CD4-positive, alpha-beta memory T cell (primary cell): ENCODE measurements around the gene PFDN6. TPM values are rescaled to one million over a fixed set of nuclear protein-coding genes. Genes with fewer than 3 reads are reported as not detected.

Experiments
- CTCF ChIA-PET: fragments of 350-600 bp; sonication (Branson Sonifier 250); formaldehyde crosslinking; loops from one replicate; lab custom pipeline; 2021; ENCODE audit warnings: inconsistent platforms; ENCODE audit not compliant: partially characterized antibody; lab: Charles Lee
- POLR2A ChIA-PET: fragments of 350-600 bp; sonication (Branson Sonifier 250); formaldehyde crosslinking; loops from one replicate; lab custom pipeline; 2021; ENCODE audit not compliant: partially characterized antibody; lab: Charles Lee
- DNase-seq, 5 donors: peaks; one replicate each; pipeline versions ENCODE4 v3.0.0 to v3.0.0-alpha.2; 2020 to 2022; ENCODE audit warnings: mixed read lengths in 1 of 5
- H3K27ac ChIP-seq: one replicate; pipeline ENCODE4 v1.7.0; 2013; ENCODE audit warnings: low read depth, low read length
- H3K27me3 ChIP-seq: 2 replicates; pipeline ENCODE4 v1.7.0; 2013; ENCODE audit warnings: mild to moderate bottlenecking, low read length, moderate library complexity; ENCODE audit not compliant: insufficient read depth
- H3K36me3 ChIP-seq: 2 replicates; pipeline ENCODE4 v1.7.0; 2013; ENCODE audit warnings: mild to moderate bottlenecking, low read length, moderate library complexity; ENCODE audit not compliant: insufficient read depth
- H3K4me1 ChIP-seq: 2 replicates; pipeline ENCODE4 v1.7.0; 2013; ENCODE audit warnings: mild to moderate bottlenecking, low read length, moderate library complexity; ENCODE audit not compliant: insufficient read depth
- H3K4me3 ChIP-seq, 2 donors: one replicate each; pipeline ENCODE4 v1.7.0; 2013; ENCODE audit warnings: low read length in 2 of 2, mild to moderate bottlenecking in 1 of 2
- H3K9me3 ChIP-seq, 2 donors: one replicate each; pipeline ENCODE4 v1.7.0; 2013; ENCODE audit warnings: low read length in 2 of 2, control low read depth in 1 of 2; ENCODE audit not compliant: control insufficient read depth in 1 of 2
- H3K27ac Mint-ChIP-seq, 7 donors: one replicate each; pipeline ENCODE4 v1.8.0; 2020 to 2021; ENCODE audit warnings: mixed read lengths in 7 of 7, mild to moderate bottlenecking in 6 of 7, inconsistent platforms in 3 of 7, moderate library complexity in 3 of 7
- H3K27me3 Mint-ChIP-seq, 2 donors: one replicate each; pipeline ENCODE4 v1.8.0; 2020 to 2021; ENCODE audit warnings: mixed read lengths in 2 of 2
- H3K36me3 Mint-ChIP-seq, 2 donors: one replicate each; pipeline ENCODE4 v1.8.0; 2020 to 2021; ENCODE audit warnings: mixed read lengths in 2 of 2, inconsistent platforms in 1 of 2, mild to moderate bottlenecking in 1 of 2
- H3K4me1 Mint-ChIP-seq, 4 donors: one replicate each; pipeline ENCODE4 v1.8.0; 2020 to 2021; ENCODE audit warnings: mixed read lengths in 4 of 4, mild to moderate bottlenecking in 1 of 4
- H3K4me3 Mint-ChIP-seq, 8 donors: one replicate each; pipeline ENCODE4 v1.8.0; 2020 to 2021; ENCODE audit warnings: mixed read lengths in 8 of 8, mild to moderate bottlenecking in 7 of 8, moderate library complexity in 6 of 8, inconsistent platforms in 3 of 8
- H3K9me3 Mint-ChIP-seq, 8 donors: one replicate each; pipeline ENCODE4 v1.8.0; 2020 to 2021; ENCODE audit warnings: mixed read lengths in 8 of 8, mild to moderate bottlenecking in 5 of 8, inconsistent platforms in 3 of 8, moderate library complexity in 1 of 8
- intact Hi-C: fragments of 100-400 bp; cut with micrococcal nuclease; formaldehyde crosslinking; loops from one replicate; pipeline ENCODE4 v1.15.1; 2023
- polyA plus RNA-seq, 2 donors: library from polyadenylated mRNA; unstranded; fragments of 300-500 nt; fragmentation: Illumina TruSeq; gene quantifications; one replicate each; pipeline ENCODE4 v1.2.3, GENCODE V29; 2021
- total RNA-seq, 2 experiments: library from RNA; stranded (reverse); gene quantifications; one replicate each; pipeline ENCODE4 v1.2.3, GENCODE V29; 2021

PFDN6 gene
- 10 to 100 TPM; 43.6 to 45.5 TPM for total RNA-seq
- 10 to 100 TPM; 33.1 to 36.7 TPM for polyA plus RNA-seq

DNA sequence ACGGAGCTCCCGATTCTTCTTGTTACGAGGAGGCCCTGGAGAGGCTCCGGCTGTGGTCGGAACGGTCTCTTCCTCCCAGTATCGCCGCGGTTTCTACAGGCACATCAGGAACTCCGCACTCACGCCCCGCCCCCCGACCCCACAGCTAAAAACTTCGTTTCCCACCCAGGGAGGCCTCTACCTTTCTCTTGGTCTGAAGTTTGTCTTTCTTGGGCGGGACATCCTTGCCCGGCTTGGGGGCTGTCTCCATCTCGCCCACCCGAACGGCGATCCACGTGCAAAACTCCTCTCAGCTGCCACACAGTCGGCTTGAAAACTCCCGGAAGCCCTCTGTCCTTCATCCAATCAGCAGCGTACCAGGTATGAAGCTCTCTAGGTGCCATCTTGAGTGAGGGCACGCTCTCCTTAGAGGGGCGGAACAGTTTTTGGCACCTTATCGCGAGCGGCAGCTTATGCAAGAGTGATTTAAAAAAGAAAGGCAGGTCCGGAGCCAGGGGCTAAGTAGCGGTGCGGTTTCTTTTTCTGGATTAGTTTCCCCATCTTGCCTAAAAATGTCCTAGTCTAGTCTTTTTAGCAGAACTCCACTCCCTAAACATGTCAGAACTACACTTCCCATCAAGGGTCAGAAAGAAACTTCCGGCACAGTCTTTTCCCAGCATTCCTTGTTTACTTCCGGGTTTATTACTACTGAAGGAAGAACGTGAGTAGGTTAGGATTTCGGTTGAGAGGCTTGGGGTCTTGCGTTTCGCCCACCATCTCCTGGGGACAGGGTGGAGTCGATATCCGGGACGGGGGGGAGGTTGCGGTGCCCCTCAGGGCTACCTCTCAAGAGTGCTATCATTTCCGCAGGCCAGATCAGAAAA is at the start of gene PFDN6, which contains the start of gene WDR46:
Gene PFDN6, plus strand, starts transcription at position 681 of the 863 bp plus-strand sequence. CDS start 256 bp downstream, outside the sequence.
Gene WDR46, minus strand, starts transcription at position 319 of the 863 bp plus-strand sequence. Its CDS starts 69 bp downstream, at position 250.
- no peaks in the 10 kb centered on the region for H3K27me3 Mint-ChIP-seq
- peak within 1 kb of the TSS; percentile 71 for H3K27ac ChIP-seq
- H3K9me3 ChIP-seq: no peaks in the 10 kb centered on the region
- peak within 1 kb of the TSS; percentile 96 to 100 (median 98) for H3K4me3 Mint-ChIP-seq
- H3K36me3 Mint-ChIP-seq: peaks cover 20 to 49% of the 10 kb centered on the region in 2 donors
- peaks cover 45% of the 10 kb centered on the region for H3K36me3 ChIP-seq
- DNase-seq: peak; percentile 87 to 92 (median 89)
- ChIA-PET CTCF (interaction anchor here (0.9 to 3.0 kb wide), 12 partner anchors 8 to 129 kb away, joined by 3 to 17 read pairs (median 6); partner anchors contain the start of genes B3GALT4, CUTA, RGL2 and RPS18), POLR2A (interaction anchor here (0.6 to 8.8 kb wide), 22 partner anchors 11 to 444 kb away, joined by 3 to 220 read pairs (median 8); partner anchors contain the start of genes B3GALT4, CUTA, PHF1 and RGL2)
- H3K27ac Mint-ChIP-seq: peak within 1 kb of the TSS; percentile 79 to 98 (median 95)
- H3K27me3 ChIP-seq: no peaks in the 10 kb centered on the region
- peaks cover 30% of the 10 kb centered on the region for H3K4me1 ChIP-seq
- peak within 1 kb of the TSS; percentile 73 to 84 for H3K4me3 ChIP-seq
- H3K9me3 Mint-ChIP-seq: no peaks in the 10 kb centered on the region
- intact Hi-C loops: loop anchor here (1.0 kb wide), 7 partner anchors 10 to 102 kb away; partner anchors contain the start of genes B3GALT4, KIFC1 and VPS52
- peaks cover 24 to 48% (median 36%) of the 10 kb centered on the region in 4 donors for H3K4me1 Mint-ChIP-seq

- Histone ChIP-seq H3K4me1 (peaks cover 4% of the 10 kb centered on the region), H3K4me3 (no peak overlapping the region), H3K36me3 (no peaks in the 10 kb centered on the region), H3K27ac (no peak overlapping the region), H3K27me3 (no peaks in the 10 kb centered on the region), H3K9me3 (no peaks in the 10 kb centered on the region)
- Mint-ChIP-seq H3K27me3 (peaks cover 5 to 12% of the 10 kb centered on the region in 2 donors), H3K9me3 (no peaks in the 10 kb centered on the region), H3K27ac (peak overlapping the region in 2 of 7 donors; percentile 8 to 19), H3K4me3 (peak overlapping the region in 2 of 8 donors; percentile 4 to 40), H3K4me1 (peaks cover 3 to 7% (median 5%) of the 10 kb centered on the region in 4 donors), H3K36me3 (no peaks in the 10 kb centered on the region)
- intact Hi-C loops: no loop called here
- no peak for DNase-seq
- POLR2A ChIA-PET: interaction anchor here (0.9 to 1.9 kb wide), 2 partner anchors 33 to 36 kb away, joined by 4 to 8 read pairs; partner anchors contain the start of genes B3GALT4 and RING1
- CTCF ChIA-PET: no interaction called here
Observed at GRCh38 chr6:33241968-33242367, 47.4 kb upstream of the PFDN6 start.

GRCh38 chr6:33243476-33243875 is 45.9 kb upstream of the PFDN6 start:
- H3K9me3 ChIP-seq: no peaks in the 10 kb centered on the region
- intact Hi-C loops: no loop called here
- H3K27ac Mint-ChIP-seq: no peak overlapping the region
- H3K36me3 ChIP-seq: no peaks in the 10 kb centered on the region
- H3K27me3 ChIP-seq: no peaks in the 10 kb centered on the region
- POLR2A ChIA-PET: no interaction called here
- no peaks in the 10 kb centered on the region for H3K9me3 Mint-ChIP-seq
- H3K27me3 Mint-ChIP-seq: peaks cover 5 to 12% of the 10 kb centered on the region in 2 donors
- H3K4me3 Mint-ChIP-seq: no peak overlapping the region
- H3K36me3 Mint-ChIP-seq: no peaks in the 10 kb centered on the region
- H3K4me1 ChIP-seq: peaks cover 10% of the 10 kb centered on the region
- CTCF ChIA-PET: interaction anchor here (0.7 to 1.3 kb wide), 4 partner anchors 28 to 1394 kb away, joined by 3 read pairs; partner anchors contain the start of genes RPS18 and VPS52
- peaks cover 6 to 15% (median 11%) of the 10 kb centered on the region in 4 donors for H3K4me1 Mint-ChIP-seq
- DNase-seq: no peak
- no peak overlapping the region for H3K4me3 ChIP-seq
- H3K27ac ChIP-seq: no peak overlapping the region

- Histone ChIP-seq H3K27me3 (no peaks in the 10 kb centered on the region), H3K36me3 (no peaks in the 10 kb centered on the region), H3K27ac (peak overlapping the region; percentile 93), H3K9me3 (no peaks in the 10 kb centered on the region), H3K4me1 (peaks cover 26% of the 10 kb centered on the region), H3K4me3 (peak overlapping the region; percentile 49 to 65)
- Mint-ChIP-seq H3K27ac (peak overlapping the region; percentile 90 to 98 (median 97)), H3K9me3 (no peaks in the 10 kb centered on the region), H3K36me3 (peaks cover 15 to 22% of the 10 kb centered on the region in 2 donors), H3K27me3 (peaks cover 3 to 4% of the 10 kb centered on the region in 2 donors), H3K4me1 (peaks cover 19 to 46% (median 30%) of the 10 kb centered on the region in 4 donors), H3K4me3 (peak overlapping the region; percentile 84 to 95 (median 88))
- intact Hi-C loops: loop anchor here (1.0 kb wide), 3 partner anchors 87 to 234 kb away; no protein-coding TSS in a partner anchor
- ChIA-PET POLR2A (interaction anchor here (0.7 to 5.6 kb wide), 38 partner anchors 9 to 452 kb away, joined by 3 to 92 read pairs (median 6); partner anchors contain the start of genes B3GALT4, CUTA, HLA-DPA1 and HSD17B8), CTCF (interaction anchor here (0.6 to 7.0 kb wide), 40 partner anchors 9 to 264 kb away, joined by 3 to 105 read pairs (median 5); partner anchors contain the start of genes B3GALT4, CUTA, HLA-DPB1 and HSD17B8)
- DNase-seq: peak; percentile 85 to 90 (median 87)
Observed at GRCh38 chr6:33247977-33248642, 41.3 kb upstream of the PFDN6 start.

DNA sequence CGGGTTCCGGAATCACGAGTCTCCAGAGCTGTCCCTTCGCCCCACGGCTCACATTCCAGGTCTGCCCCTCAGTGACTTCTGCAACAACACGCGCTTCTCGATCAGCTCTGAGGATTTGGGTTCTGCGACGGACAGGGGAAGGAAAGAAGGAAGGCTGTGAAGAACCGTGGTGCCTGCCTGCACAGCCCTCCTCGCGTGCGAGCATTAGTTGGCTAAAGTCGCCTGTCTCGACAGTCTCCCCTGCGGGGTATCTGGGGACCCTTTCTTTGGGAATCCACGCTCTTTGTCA is 40.8 kb upstream of the PFDN6 start:
- no peaks in the 10 kb centered on the region for H3K9me3 ChIP-seq
- Mint-ChIP-seq H3K36me3 (peaks cover 15 to 22% of the 10 kb centered on the region in 2 donors), H3K4me3 (peak overlapping the region; percentile 84 to 95 (median 88)), H3K9me3 (no peaks in the 10 kb centered on the region), H3K27ac (peak overlapping the region; percentile 90 to 98 (median 97)), H3K27me3 (peaks cover 0 to 3% of the 10 kb centered on the region in 2 donors), H3K4me1 (peaks cover 19 to 47% (median 30%) of the 10 kb centered on the region in 4 donors)
- POLR2A ChIA-PET: interaction anchor here (0.7 to 5.6 kb wide), 38 partner anchors 9 to 988 kb away, joined by 3 to 92 read pairs (median 6); partner anchors contain the start of genes B3GALT4, HLA-DPA1, HMGA1 and HSD17B8
- no peaks in the 10 kb centered on the region for H3K27me3 ChIP-seq
- DNase-seq: peak in 1 of 5 donors; percentile 69
- peak overlapping the region; percentile 49 to 65 for H3K4me3 ChIP-seq
- H3K27ac ChIP-seq: peak overlapping the region; percentile 93
- intact Hi-C loops: loop anchor here (1.0 kb wide), 3 partner anchors 87 to 234 kb away; no protein-coding TSS in a partner anchor
- CTCF ChIA-PET: interaction anchor here (0.6 to 7.0 kb wide), 36 partner anchors 9 to 265 kb away, joined by 3 to 105 read pairs (median 6); partner anchors contain the start of genes B3GALT4, CUTA, HLA-DPB1 and HSD17B8
- no peaks in the 10 kb centered on the region for H3K36me3 ChIP-seq
- H3K4me1 ChIP-seq: peaks cover 26% of the 10 kb centered on the region
